Activated naive CD8-positive, alpha-beta T cell treated with anti-CD3 and anti-CD28 coated beads, Interleukin-2, amount 10 ng/mL, durations not matched to agents 7 days and 5 days (primary cell): ENCODE results near the gene TNS1. TPM values are rescaled to one million over a fixed set of nuclear protein-coding genes. Genes with fewer than 3 reads are reported as not detected.
A peak's percentile ranks its signal among the peaks of the same experiment; 100 is the strongest.

Experiments used
- ATAC-seq: fragments of 150-1000 bp; cut with Tn5 transposase; one replicate; pipeline ENCODE4 v1.10.0; 2021; ENCODE audit warnings: low read depth, moderate library complexity
- POLR2A ChIA-PET: fragments of 350-600 bp; sonication (Branson Sonifier 250); formaldehyde crosslinking; loops from one replicate; lab custom pipeline; 2021; ENCODE audit warnings: antibody characterized with exemption; lab: Charles Lee
- DNase-seq: peaks from one replicate; pipeline ENCODE4 v3.0.0; 2021
- H3K27ac Mint-ChIP-seq: one replicate; pipeline ENCODE4 v1.8.0; 2022; ENCODE audit warnings: mild to moderate bottlenecking, mixed read lengths
- H3K27me3 Mint-ChIP-seq: one replicate; pipeline ENCODE4 v1.8.0; 2022; ENCODE audit warnings: mild to moderate bottlenecking, moderate library complexity, mixed read lengths
- H3K36me3 Mint-ChIP-seq: one replicate; pipeline ENCODE4 v1.8.0; 2021; ENCODE audit warnings: mild to moderate bottlenecking, mixed read lengths
- H3K4me1 Mint-ChIP-seq: one replicate; pipeline ENCODE4 v1.8.0; 2021; ENCODE audit warnings: mixed read lengths
- H3K4me3 Mint-ChIP-seq: one replicate; pipeline ENCODE4 v1.8.0; 2022; ENCODE audit warnings: mild to moderate bottlenecking, moderate library complexity, mixed read lengths
- H3K9me3 Mint-ChIP-seq: one replicate; pipeline ENCODE4 v1.8.0; 2021; ENCODE audit warnings: mixed read lengths
- total RNA-seq, 2 experiments: library from RNA; stranded (reverse); gene quantifications; one replicate each; pipeline ENCODE4 v1.2.3, GENCODE V29; 2021

TNS1 gene
- total RNA-seq, 2 experiments from 2014 or later: 15.1 to 21.2 TPM

DNA sequence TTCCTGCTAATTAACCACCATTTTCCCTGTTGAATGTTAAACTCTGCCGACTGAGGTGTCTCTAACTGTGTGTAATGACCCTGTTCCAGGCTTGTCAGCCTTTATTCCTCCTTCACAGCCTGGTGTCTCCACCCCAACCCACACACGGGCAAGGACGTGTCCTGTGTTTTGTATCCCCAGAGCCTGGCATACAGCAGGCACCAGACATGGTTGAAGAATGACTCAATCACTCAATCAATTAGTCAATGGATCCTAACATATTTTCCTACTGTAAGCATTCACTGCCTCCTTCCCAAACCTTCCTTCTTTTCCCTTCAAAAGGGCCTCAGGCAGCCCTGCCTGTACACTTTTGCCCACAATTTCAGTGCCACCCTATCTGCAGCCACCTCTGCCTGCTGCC is 2.7 kb upstream of the TNS1 start:
- Mint-ChIP-seq H3K27me3 (peaks cover 29% of the 10 kb centered on the region), H3K4me1 (peaks cover 7% of the 10 kb centered on the region), H3K4me3 (no peak overlapping the region), H3K36me3 (no peaks in the 10 kb centered on the region), H3K27ac (no peak overlapping the region), H3K9me3 (no peaks in the 10 kb centered on the region)
- POLR2A ChIA-PET: no interaction called here
- no peak for ATAC-seq
- DNase-seq: no peak

DNA sequence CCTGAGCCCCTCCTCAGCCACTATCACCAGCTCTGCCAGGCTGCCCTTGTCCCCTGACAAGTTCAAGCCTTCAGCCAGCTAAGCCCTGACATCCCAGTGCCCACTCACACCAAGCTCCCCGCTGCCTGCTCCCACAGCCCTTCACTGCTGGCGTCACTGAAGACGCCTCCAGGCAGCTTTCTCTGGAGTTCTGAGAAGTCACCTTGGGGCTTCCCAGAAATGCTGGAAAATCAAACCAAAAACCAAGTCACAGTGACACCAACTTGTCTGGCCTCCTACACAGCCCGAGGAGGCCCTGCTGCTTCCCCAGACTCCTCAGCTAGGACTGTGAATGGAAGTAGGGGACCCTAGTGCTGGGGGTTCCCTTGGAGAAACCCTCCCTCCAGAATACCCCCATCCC is 2.2 kb upstream of the TNS1 start:
- ATAC-seq (no peak), DNase-seq (no peak)
- Mint-ChIP-seq H3K27ac (no peak overlapping the region), H3K27me3 (peaks cover 29% of the 10 kb centered on the region), H3K9me3 (no peaks in the 10 kb centered on the region), H3K4me1 (peaks cover 7% of the 10 kb centered on the region), H3K4me3 (no peak overlapping the region), H3K36me3 (no peaks in the 10 kb centered on the region)
- POLR2A ChIA-PET: no interaction called here

DNA sequence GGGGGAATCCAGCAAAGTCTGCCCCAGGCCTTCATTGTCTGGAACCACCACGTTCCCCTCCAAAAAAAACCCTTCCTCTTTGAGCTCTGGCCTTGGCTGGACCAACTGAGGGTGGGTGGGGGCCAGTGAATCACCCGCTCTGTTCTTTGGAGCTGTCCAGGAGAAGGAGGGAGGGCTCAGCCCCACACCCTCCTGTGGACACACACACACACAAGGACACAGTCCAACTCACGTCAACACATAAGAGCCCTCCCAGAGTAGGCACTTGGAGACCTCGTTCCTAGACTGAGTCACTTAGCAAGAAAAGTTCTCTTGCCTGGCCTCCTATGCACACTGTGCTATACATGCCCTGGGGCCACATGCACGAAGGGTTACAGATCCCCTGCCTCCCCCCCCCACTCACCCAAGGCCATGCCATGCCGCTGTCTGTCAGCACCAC is 1.2 kb upstream of the TNS1 start:
- no peaks in the 10 kb centered on the region for H3K36me3 Mint-ChIP-seq
- H3K4me1 Mint-ChIP-seq: peaks cover 2% of the 10 kb centered on the region
- no peak overlapping the region for H3K4me3 Mint-ChIP-seq
- H3K27me3 Mint-ChIP-seq: peaks cover 21% of the 10 kb centered on the region
- H3K27ac Mint-ChIP-seq: peak overlapping the region; percentile 28
- POLR2A ChIA-PET: no interaction called here
- ATAC-seq (no peak), DNase-seq (no peak)
- H3K9me3 Mint-ChIP-seq: no peaks in the 10 kb centered on the region

DNA sequence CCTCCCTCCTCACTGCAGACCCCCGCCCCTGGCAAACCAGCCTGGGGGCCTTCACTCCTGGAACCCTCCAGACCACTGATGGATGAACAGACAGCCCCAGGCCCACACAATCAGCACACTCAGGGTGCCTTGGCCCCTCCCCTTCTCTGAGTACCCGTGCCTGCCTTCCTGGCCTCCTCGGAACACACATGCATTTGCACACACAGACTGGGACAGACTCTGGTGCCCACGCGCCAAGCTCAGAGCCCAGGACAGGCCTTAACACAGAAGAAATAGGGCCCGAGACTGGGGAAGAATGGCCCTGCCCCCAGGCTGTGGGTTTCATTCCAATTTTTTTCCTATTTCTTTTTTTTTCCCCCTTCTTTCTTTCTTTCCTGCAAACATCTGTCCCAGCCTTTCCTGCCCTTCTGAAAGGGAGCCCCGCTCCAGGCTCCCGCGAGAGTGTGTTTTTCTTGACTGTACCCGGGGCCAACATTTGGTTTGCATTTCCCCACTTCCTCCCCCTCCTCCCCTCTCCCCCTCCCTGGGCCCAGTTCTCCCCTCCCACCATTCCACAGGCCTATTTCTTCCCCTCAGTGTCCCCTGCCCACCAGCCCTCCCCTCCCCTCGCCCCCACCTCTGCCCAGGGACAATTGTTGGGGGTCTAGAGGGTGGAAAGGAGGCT is 618 bp upstream of the TNS1 start:
- Mint-ChIP-seq H3K36me3 (no peaks in the 10 kb centered on the region), H3K4me3 (no peak overlapping the region), H3K27ac (no peak overlapping the region), H3K4me1 (peaks cover 2% of the 10 kb centered on the region), H3K27me3 (peaks cover 16% of the 10 kb centered on the region), H3K9me3 (no peaks in the 10 kb centered on the region)
- ATAC-seq (no peak), DNase-seq (no peak)
- POLR2A ChIA-PET: no interaction called here

DNA sequence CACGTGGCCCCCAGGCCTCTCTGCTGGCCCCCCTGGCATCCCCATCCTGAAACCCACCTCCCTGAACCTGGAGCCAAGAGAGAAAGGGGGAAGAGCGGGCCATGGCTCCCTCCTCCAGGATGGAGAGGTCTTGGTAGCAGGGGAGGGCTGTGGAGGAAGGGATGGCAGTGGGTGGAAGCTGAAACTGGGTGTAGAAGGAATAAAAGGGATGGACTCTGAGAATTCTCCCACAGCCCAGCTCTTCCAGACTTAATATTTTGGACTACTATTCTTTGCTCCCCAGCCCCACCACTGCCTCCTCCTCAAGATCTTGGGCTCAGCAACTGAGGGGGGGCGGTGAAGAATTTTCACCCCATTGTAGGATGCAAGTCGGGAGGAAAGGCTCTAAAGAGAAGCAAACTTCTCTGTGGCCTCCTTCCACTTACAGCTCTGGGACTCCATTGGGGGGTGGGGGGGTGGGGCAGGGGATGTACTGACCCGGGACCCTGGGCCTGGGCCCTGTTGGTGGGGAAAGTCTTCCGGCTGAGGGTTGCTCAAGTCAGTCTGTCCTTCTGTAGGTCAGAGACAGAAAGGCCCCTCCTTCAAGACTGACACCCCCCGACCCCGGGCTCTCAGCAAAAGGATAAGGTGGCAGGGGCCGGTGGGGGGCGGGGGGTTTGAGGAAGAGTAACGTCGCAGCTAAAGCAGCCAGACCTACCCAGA is 501 bp downstream of the TNS1 start:
- ATAC-seq (no peak), DNase-seq (no peak)
- POLR2A ChIA-PET: no interaction called here
- Mint-ChIP-seq H3K27me3 (peaks cover 14% of the 10 kb centered on the region), H3K9me3 (no peaks in the 10 kb centered on the region), H3K36me3 (no peaks in the 10 kb centered on the region), H3K4me3 (no peak overlapping the region), H3K27ac (no peak overlapping the region), H3K4me1 (peaks cover 2% of the 10 kb centered on the region)

DNA sequence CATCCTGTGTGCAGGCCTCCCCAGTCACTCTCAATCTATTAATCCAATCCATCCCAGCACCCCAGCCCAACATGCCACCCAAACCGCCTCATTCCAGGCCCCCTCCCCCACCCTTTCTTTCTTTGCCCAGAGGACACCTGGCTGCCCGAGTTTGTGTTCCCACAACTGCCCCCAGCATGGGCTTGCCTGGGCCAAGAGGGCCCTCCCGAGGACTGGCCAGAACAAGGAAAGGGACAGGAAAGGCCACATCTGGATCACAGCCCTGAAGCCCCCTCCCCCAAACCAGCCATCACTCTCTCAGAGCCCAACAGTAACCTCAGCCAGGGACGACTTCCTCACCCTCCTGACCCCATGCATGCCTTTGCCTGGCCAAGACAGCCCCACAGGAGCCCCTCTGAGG is 1.2 kb downstream of the TNS1 start:
- POLR2A ChIA-PET: no interaction called here
- ATAC-seq (no peak), DNase-seq (no peak)
- Mint-ChIP-seq H3K4me1 (peaks cover 2% of the 10 kb centered on the region), H3K9me3 (no peaks in the 10 kb centered on the region), H3K27ac (peak overlapping the region; percentile 38), H3K27me3 (peaks cover 14% of the 10 kb centered on the region), H3K4me3 (no peak overlapping the region), H3K36me3 (no peaks in the 10 kb centered on the region)

DNA sequence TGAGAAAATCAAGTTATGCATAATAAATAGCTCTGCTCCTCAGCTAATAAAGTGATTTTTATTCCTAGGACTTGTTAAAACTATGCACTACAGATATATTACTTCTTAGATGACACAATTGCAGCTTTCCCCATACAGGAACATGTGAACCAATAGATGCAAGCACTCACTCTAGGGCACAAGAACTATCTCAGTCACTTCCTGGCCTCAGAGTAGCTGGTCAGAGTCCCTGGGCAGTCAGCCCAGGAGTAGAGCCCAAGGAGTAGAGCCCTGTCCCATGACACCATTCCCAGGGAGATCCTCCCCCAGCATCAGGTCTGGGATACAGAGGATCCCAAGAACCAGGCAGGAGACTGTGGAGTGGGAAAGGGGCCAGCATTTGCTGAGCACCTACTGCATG is 2.7 kb downstream of the TNS1 start:
- POLR2A ChIA-PET: no interaction called here
- H3K4me1 Mint-ChIP-seq: peaks cover 2% of the 10 kb centered on the region
- H3K27ac Mint-ChIP-seq: no peak overlapping the region
- H3K9me3 Mint-ChIP-seq: no peaks in the 10 kb centered on the region
- ATAC-seq (no peak), DNase-seq (no peak)
- H3K27me3 Mint-ChIP-seq: peaks cover 10% of the 10 kb centered on the region
- no peaks in the 10 kb centered on the region for H3K36me3 Mint-ChIP-seq
- H3K4me3 Mint-ChIP-seq: no peak overlapping the region

DNA sequence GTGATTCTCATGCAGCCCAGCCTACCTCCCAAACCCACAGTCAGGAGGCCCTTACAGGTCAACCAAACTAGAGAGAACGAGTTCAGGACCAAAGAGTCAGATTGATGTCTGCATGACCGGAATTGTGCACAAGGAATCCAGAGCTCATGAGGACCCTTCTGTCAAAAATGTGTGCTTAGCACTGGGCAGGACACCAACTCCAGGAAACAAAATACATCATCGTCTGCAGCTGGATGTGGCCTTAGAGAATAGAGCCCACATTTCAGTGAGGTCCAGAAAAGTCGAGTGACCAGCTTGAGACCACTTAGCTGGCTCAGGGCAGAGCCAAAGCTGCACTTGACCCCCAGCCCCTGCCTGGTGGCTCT is 3.2 kb downstream of the TNS1 start:
- H3K9me3 Mint-ChIP-seq: no peaks in the 10 kb centered on the region
- ATAC-seq (no peak), DNase-seq (no peak)
- peaks cover 14% of the 10 kb centered on the region for H3K27me3 Mint-ChIP-seq
- POLR2A ChIA-PET: no interaction called here
- peaks cover 2% of the 10 kb centered on the region for H3K4me1 Mint-ChIP-seq
- no peak overlapping the region for H3K27ac Mint-ChIP-seq
- H3K36me3 Mint-ChIP-seq: no peaks in the 10 kb centered on the region
- no peak overlapping the region for H3K4me3 Mint-ChIP-seq

DNA sequence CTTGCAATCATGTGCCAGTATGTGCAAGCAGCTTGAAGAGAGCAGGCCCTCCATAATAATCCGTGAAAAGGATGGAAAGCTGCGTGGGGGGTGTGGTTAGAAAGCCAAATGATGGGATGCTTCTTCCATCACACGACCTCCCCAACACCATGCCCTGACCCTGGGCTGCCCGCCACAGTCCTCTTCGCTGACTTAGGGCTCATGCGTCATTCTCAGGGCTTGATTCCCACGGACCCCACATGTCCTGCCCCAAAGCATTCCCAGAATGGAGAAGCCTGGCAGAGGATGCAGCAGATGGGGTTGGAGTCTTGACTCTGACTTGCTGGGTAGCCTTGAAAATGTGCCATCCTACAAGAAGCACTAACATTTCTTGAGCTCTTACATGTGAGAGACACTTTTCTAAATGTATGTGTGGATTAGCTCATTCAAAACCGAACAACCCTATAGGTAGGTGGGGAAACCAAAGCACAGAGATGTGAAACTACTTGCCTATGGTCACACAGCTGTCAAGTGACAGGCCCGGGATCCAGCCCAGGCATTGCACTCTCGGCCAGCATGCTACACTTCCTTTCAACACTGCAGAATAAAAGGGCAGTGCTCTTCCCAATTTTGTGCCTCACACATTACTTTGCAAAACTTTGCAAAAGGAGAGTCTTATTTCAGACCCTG is 3.7 kb downstream of the TNS1 start:
- Mint-ChIP-seq H3K36me3 (no peaks in the 10 kb centered on the region), H3K4me3 (no peak overlapping the region), H3K27me3 (peaks cover 14% of the 10 kb centered on the region), H3K4me1 (peaks cover 2% of the 10 kb centered on the region), H3K9me3 (no peaks in the 10 kb centered on the region), H3K27ac (no peak overlapping the region)
- no peak for ATAC-seq
- no peak for DNase-seq
- POLR2A ChIA-PET: no interaction called here

DNA sequence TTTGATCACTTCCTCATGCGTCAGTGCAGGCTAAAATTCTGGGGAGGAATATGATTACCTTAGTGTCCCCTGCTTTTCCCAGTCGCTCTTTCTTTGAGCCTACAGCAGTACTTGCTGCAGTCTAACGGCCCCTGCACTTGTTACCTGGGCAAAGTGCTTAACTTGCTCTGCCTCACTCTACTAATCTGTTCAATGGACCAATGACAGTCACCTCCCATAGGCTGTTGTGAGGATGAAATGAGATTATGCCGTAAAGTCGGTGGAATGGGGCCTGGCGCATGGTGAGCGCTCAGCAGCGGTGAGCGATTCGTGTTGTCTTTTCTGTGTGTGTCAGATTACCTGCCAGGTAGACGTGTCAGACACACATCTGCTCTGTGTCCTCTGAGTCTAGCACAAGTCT is 5.3 kb downstream of the TNS1 start:
- Mint-ChIP-seq H3K36me3 (no peaks in the 10 kb centered on the region), H3K27ac (no peak overlapping the region), H3K9me3 (no peaks in the 10 kb centered on the region), H3K4me1 (peaks cover 2% of the 10 kb centered on the region), H3K27me3 (peaks cover 19% of the 10 kb centered on the region), H3K4me3 (no peak overlapping the region)
- POLR2A ChIA-PET: no interaction called here
- ATAC-seq (no peak), DNase-seq (no peak)

DNA sequence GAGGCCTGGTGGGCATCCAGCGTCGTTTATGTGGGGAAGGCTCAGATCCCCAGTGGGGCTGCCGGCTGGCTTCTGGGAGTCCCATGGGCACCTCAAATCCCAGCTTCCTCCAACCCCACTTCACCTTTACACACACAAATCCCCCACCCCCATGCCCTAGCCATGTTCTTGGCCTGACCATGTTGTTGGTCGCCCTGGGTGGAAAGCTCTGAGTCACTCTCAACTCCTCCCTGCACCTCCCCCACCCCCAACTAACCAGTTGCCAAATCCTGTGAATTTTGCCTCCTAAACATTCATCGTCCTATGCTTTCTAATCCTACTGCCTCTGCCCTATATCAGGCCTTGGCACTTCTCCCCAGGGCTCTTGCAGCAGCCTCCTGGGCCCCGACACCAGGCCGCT is 6.4 kb downstream of the TNS1 start:
- H3K9me3 Mint-ChIP-seq: no peaks in the 10 kb centered on the region
- no peak for DNase-seq
- H3K36me3 Mint-ChIP-seq: no peaks in the 10 kb centered on the region
- H3K27me3 Mint-ChIP-seq: peaks cover 21% of the 10 kb centered on the region
- no peak overlapping the region for H3K27ac Mint-ChIP-seq
- H3K4me3 Mint-ChIP-seq: no peak overlapping the region
- H3K4me1 Mint-ChIP-seq: peaks cover under 1% of the 10 kb centered on the region
- POLR2A ChIA-PET: no interaction called here
- ATAC-seq: no peak

DNA sequence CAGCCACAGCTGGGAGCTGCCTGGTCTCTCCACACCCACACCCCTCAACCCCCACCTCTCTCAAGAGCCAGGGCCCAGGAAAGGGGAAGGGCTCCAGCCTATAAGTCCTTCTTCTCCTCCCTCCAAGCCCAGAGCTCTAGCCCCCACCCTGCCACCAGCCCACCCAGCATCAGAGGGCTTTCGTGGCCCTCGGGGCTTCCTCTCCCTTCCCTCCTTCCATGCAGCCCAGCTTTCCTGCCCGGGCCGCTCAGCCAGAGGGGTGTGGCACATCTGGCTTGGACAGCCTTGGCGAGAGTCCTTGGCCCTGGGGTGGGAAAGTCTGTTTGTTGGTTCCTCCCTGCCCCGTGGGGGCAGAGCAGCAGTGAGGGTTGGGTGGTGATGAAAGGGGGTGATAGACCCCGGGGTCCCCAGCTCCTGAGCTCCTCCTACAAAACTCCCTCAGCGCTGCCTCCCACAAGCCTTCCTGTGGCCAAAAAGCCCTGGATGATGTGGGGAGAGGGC is 7.0 kb downstream of the TNS1 start:
- Mint-ChIP-seq H3K4me1 (no peaks in the 10 kb centered on the region), H3K9me3 (no peaks in the 10 kb centered on the region), H3K4me3 (no peak overlapping the region), H3K36me3 (no peaks in the 10 kb centered on the region), H3K27me3 (peaks cover 20% of the 10 kb centered on the region), H3K27ac (no peak overlapping the region)
- POLR2A ChIA-PET: no interaction called here
- DNase-seq (no peak), ATAC-seq (no peak)

DNA sequence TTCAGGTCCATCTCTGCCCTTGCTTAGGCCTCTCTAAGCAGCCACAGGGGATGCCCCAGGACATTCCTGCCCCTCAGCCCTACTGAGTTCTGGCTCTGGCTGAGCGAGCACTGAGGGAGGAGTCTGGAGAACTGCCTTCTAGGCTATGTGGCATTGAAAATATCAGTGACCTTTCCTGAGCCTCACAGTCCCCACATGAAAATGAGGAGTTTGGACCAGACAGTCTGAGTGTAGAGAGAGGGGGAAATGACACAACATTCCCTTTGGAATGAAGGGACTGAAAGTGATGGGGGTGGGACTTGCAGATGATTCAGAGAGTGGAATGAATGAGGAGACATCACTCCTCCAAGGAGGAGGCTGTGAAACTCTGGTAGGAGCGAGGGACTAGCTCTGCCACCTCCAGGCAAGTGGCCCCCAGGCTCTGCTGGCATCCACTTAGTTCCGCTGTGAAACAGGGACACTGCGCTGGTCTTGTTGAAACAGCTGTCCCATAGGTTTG is 8.0 kb downstream of the TNS1 start:
- Mint-ChIP-seq H3K4me3 (no peak overlapping the region), H3K4me1 (no peaks in the 10 kb centered on the region), H3K27ac (no peak overlapping the region), H3K36me3 (no peaks in the 10 kb centered on the region), H3K27me3 (peaks cover 20% of the 10 kb centered on the region), H3K9me3 (no peaks in the 10 kb centered on the region)
- POLR2A ChIA-PET: no interaction called here
- no peak for ATAC-seq
- DNase-seq: no peak
